ENCODE data around the gene SGSM1. TPM values are rescaled to one million over a fixed set of nuclear protein-coding genes. Genes with fewer than 3 reads are reported as not detected.
A peak's percentile ranks its signal among the peaks of the same experiment; 100 is the strongest.

Gene SGSM1
- total RNA-seq, 1 experiment from 2014 or later, result 5.1 TPM

DNA sequence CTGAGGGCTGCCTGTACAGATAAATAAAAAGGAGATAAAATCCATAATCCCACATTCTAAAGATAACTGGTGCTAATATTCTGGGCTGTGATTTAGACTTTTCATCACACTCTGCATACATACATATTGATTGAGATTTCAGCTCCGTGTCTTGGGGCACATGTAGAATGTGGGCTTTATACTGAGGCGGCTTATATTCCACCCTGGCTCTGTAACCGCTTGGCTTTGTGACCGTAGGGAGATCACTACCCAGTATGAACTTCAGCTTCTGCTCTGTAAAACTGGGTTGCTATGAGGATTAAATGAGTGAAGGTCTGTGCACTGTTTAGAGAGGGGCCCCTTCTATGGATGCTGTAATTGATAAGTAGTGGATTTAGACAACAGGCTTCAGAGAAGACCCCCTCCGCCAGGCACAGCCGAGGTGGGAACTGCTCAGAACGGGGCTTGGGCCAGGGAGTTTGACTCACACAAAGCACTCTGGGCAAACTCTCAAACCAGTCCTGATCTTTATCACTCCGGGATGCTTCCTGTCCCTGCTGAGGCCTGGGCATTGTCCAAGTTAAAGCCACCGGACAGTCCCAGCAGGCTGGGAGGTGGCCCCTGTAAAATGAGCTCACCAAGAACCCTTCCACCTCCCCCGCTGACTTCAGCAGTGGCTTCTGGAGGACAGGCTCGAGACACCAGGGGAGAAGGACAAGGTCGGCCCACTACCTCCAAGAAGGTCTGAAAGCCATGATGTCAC lies 163.7 kb downstream of the SGSM1 start (continued):
- TF ChIP-seq RAD21 (IDR thresholded peaks at IDR 0.05; ENCODE audit: low read depth), result no peak
- TF ChIP-seq EZH2phosphoT487 (IDR thresholded peaks at IDR 0.05; ENCODE audit: borderline replicate concordance), result no peak
- TF ChIP-seq, protein P1, sequence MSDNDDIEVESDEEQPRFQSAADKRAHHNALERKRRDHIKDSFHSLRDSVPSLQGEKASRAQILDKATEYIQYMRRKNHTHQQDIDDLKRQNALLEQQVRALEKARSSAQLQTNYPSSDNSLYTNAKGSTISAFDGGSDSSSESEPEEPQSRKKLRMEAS (IDR thresholded peaks at IDR 0.05), result no peak
- peak; percentile 77 for TF ChIP-seq SP1 (IDR thresholded peaks at IDR 0.05; ENCODE audit: low read depth)
- peak; percentile 18; the same call in 1 of the 2 replicates for TF ChIP-seq FOSL1 (IDR thresholded peaks at IDR 0.05; ENCODE audit: low read depth)

- H3K36me3 ChIP-seq (ENCODE audit: control insufficient read depth in 1 of 2, insufficient read depth in 2 of 2, low read length in 2 of 2), result no peaks in the 10 kb centered on the region
- no peak for ATAC-seq
- no peak for DNase-seq (ENCODE audit: low read depth, low spot score)
- ChIA-PET CTCF (no interaction called here), RAD21 (ENCODE audit: low non-redundant PET in 1 of 2, low total read pairs in 2 of 2, uncharacterized antibody in 2 of 2, unreplicated experiment in 2 of 2) (no interaction called here), POLR2A (interaction anchor here (0.6 kb wide), 1 partner anchor 61 kb away, joined by 3 read pairs; no protein-coding TSS in a partner anchor)
- H3K79me2 ChIP-seq (ENCODE audit: insufficient read depth, low read length), result peaks cover 85% of the 10 kb centered on the region
- no peaks in the 10 kb centered on the region for H3K27me3 ChIP-seq (ENCODE audit: insufficient read depth, low read length)
- no peaks in the 10 kb centered on the region for H3K9me2 ChIP-seq (ENCODE audit: insufficient read depth)
- H3K4me1 ChIP-seq (ENCODE audit: control insufficient read depth in 1 of 2, insufficient read depth in 2 of 2, low read length in 2 of 2), result peaks cover 72 to 95% of the 10 kb centered on the region in 2 experiments
- no peak overlapping the region for H3K9ac ChIP-seq (ENCODE audit: low read length)
- no peak for TF ChIP-seq EZH2phosphoT487 (IDR thresholded peaks at IDR 0.05; ENCODE audit: borderline replicate concordance)
- TF ChIP-seq EGR1 (IDR thresholded peaks at IDR 0.05; ENCODE audit: low read depth), result no peak
- TF ChIP-seq FOSL1 (IDR thresholded peaks at IDR 0.05; ENCODE audit: low read depth), result no peak
- TF ChIP-seq CBX3 (IDR thresholded peaks at IDR 0.05; ENCODE audit: low read depth), result no peak
- no peak for TF ChIP-seq SIN3A (IDR thresholded peaks at IDR 0.05; ENCODE audit: low read depth)
- no peak for TF ChIP-seq RAD21 (IDR thresholded peaks at IDR 0.05; ENCODE audit: low read depth)
- TF ChIP-seq ELF1 (IDR thresholded peaks at IDR 0.05; ENCODE audit: borderline replicate concordance, low read depth), result no peak
- TF ChIP-seq, protein P2, sequence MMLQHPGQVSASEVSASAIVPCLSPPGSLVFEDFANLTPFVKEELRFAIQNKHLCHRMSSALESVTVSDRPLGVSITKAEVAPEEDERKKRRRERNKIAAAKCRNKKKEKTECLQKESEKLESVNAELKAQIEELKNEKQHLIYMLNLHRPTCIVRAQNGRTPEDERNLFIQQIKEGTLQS (IDR thresholded peaks at IDR 0.05), result no peak
- TF ChIP-seq, protein P3, sequence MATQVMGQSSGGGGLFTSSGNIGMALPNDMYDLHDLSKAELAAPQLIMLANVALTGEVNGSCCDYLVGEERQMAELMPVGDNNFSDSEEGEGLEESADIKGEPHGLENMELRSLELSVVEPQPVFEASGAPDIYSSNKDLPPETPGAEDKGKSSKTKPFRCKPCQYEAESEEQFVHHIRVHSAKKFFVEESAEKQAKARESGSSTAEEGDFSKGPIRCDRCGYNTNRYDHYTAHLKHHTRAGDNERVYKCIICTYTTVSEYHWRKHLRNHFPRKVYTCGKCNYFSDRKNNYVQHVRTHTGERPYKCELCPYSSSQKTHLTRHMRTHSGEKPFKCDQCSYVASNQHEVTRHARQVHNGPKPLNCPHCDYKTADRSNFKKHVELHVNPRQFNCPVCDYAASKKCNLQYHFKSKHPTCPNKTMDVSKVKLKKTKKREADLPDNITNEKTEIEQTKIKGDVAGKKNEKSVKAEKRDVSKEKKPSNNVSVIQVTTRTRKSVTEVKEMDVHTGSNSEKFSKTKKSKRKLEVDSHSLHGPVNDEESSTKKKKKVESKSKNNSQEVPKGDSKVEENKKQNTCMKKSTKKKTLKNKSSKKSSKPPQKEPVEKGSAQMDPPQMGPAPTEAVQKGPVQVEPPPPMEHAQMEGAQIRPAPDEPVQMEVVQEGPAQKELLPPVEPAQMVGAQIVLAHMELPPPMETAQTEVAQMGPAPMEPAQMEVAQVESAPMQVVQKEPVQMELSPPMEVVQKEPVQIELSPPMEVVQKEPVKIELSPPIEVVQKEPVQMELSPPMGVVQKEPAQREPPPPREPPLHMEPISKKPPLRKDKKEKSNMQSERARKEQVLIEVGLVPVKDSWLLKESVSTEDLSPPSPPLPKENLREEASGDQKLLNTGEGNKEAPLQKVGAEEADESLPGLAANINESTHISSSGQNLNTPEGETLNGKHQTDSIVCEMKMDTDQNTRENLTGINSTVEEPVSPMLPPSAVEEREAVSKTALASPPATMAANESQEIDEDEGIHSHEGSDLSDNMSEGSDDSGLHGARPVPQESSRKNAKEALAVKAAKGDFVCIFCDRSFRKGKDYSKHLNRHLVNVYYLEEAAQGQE (IDR thresholded peaks at IDR 0.05; ENCODE audit: low read depth), result no peak
- TF ChIP-seq EZH2 (IDR thresholded peaks at IDR 0.05), result no peak
- no peaks in the 10 kb centered on the region for H4K20me1 ChIP-seq (ENCODE audit: insufficient read depth)
- no peak overlapping the region for H3K4me3 ChIP-seq (replicated peaks in 1 of 2; ENCODE audit: low read depth in 1 of 2, low read length in 2 of 2)
- H3K4me2 ChIP-seq (ENCODE audit: low read length), result no peak overlapping the region
- H2AFZ ChIP-seq (ENCODE audit: low read depth, low read length, poor library complexity, severe bottlenecking), result no peak overlapping the region
- intact Hi-C loops (cut with micrococcal nuclease), result no loop called here
- no peak overlapping the region for H3K27ac ChIP-seq (ENCODE audit: low read depth, low read length)
- no peaks in the 10 kb centered on the region for H3K9me3 ChIP-seq (ENCODE audit: control insufficient read depth in 1 of 2, insufficient read depth in 1 of 2, low read depth in 1 of 2, low read length in 2 of 2)
- BruUV-seq (replicated peaks), result no TSS peak
Measured at GRCh38 chr22:24972369-24972768, 166.4 kb downstream of the SGSM1 start.
